GM12878 (cell line): ENCODE results near the gene SF3B4. TPM values are rescaled to one million over a fixed set of nuclear protein-coding genes. Genes with fewer than 3 reads are reported as not detected.

Experiments
- ATAC-seq: fragments of 200-7000 bp; cut with Tn5 transposase; 3 replicates; pipeline ENCODE4 v1.9.1; 2020; ENCODE audit warnings: mild to moderate bottlenecking, moderate library complexity
- BruUV-seq: library from RNA; stranded (reverse); fragments of 400-500 nt; replicated peaks from 2 replicates; lab custom pipeline; 2021; lab: Mats Ljungman, UMichigan
- CTCF ChIA-PET: fragments of 300-600 bp; sonication (Branson Sonifier 250); formaldehyde crosslinking; extraction: SDS; loops from one replicate; lab custom pipeline; 2021; ENCODE audit warnings: inconsistent platforms; lab: Yijun Ruan, JAX
- POLR2A ChIA-PET: fragments of 350-600 bp; formaldehyde crosslinking; extraction: SDS; loops from one replicate; lab custom pipeline; 2021; ENCODE audit warnings: inconsistent platforms; lab: Charles Lee
- RAD21 ChIA-PET: fragments of 300-600 bp; sonication (Branson Sonifier 250); formaldehyde crosslinking; loops from one replicate; lab custom pipeline; 2023; ENCODE audit warnings: antibody characterized with exemption; ENCODE audit not compliant: unreplicated experiment; lab: Charles Lee
- SMC1A ChIA-PET: fragments of 300-600 bp; sonication (Branson Sonifier 250); formaldehyde crosslinking; loops from one replicate; lab custom pipeline; 2023; ENCODE audit not compliant: unreplicated experiment, uncharacterized antibody; lab: Charles Lee
- DNase-seq: peaks from one replicate; pipeline ENCODE4 v3.0.0-alpha.2; 2011; ENCODE audit warnings: low read depth, low spot score
- FAIRE-seq: peaks from 3 replicates; lab custom pipeline; 2011; peaks lifted over from hg19 to GRCh38; lab: Jason Lieb, UNC
- H2AFZ ChIP-seq: 2 replicates; pipeline ENCODE4 v1.6.0; 2011; ENCODE audit warnings: low read depth, low read length, control low read depth; ENCODE audit not compliant: control insufficient read depth
- H3K27ac ChIP-seq: 2 replicates; pipeline ENCODE4 v1.5.1; 2011; ENCODE audit warnings: control low read depth; ENCODE audit not compliant: control insufficient read depth, insufficient read depth
- H3K27me3 ChIP-seq, 2 experiments: replicated peaks in 1 of 2; 2 replicates each; pipeline versions ENCODE4 v1.6.0 to v1.6.1; 2011; ENCODE audit warnings: low read length in 1 of 2; ENCODE audit not compliant: control insufficient read depth in 2 of 2, insufficient read depth in 2 of 2
- H3K36me3 ChIP-seq, 2 experiments: 2 replicates each; pipeline ENCODE4 v1.5.1; 2011; ENCODE audit warnings: low read length in 1 of 2; ENCODE audit not compliant: control insufficient read depth in 2 of 2, insufficient read depth in 2 of 2
- H3K4me1 ChIP-seq: 2 replicates; pipeline ENCODE4 v1.6.1; 2011; ENCODE audit warnings: mild to moderate bottlenecking, low read length, moderate library complexity, mixed read lengths; ENCODE audit not compliant: control insufficient read depth, insufficient read depth
- H3K4me2 ChIP-seq: 2 replicates; pipeline ENCODE4 v1.6.0; 2011; ENCODE audit warnings: control low read depth; ENCODE audit not compliant: control insufficient read depth, insufficient read depth
- H3K4me3 ChIP-seq: fragments of 200-600 bp; sonication (generic); 2 replicates; pipeline ENCODE4 v1.5.1; 2016
- H3K79me2 ChIP-seq: 2 replicates; pipeline ENCODE4 v1.6.0; 2011; ENCODE audit warnings: low read length; ENCODE audit not compliant: control insufficient read depth, insufficient read depth
- H3K9ac ChIP-seq: 2 replicates; pipeline ENCODE4 v1.8.0; 2011; ENCODE audit warnings: low read length, control low read depth, mixed read lengths; ENCODE audit not compliant: control insufficient read depth, insufficient read depth
- H3K9me3 ChIP-seq: replicated peaks from 3 replicates; pipeline ENCODE4 v1.5.1; 2011; ENCODE audit warnings: mild to moderate bottlenecking, low read length; ENCODE audit not compliant: control insufficient read depth, insufficient read depth
- H4K20me1 ChIP-seq: 2 replicates; pipeline ENCODE4 v1.6.0; 2011; ENCODE audit not compliant: control insufficient read depth, insufficient read depth
- ASH2L ChIP-seq: fragments of 300-600, 200-600 bp; sonication (generic); IDR thresholded peaks from 2 replicates; pipeline ENCODE4 v1.6.1; 2017; ENCODE audit warnings: low read depth, mild to moderate bottlenecking, borderline replicate concordance
- CHD1 ChIP-seq: IDR thresholded peaks from 2 replicates; pipeline ENCODE4 v1.6.1; 2012; ENCODE audit warnings: low read depth, low read length, improper control_type of control experiment
- HCFC1 ChIP-seq: fragments of 150-350 bp; IDR thresholded peaks from 2 replicates; pipeline ENCODE4 v1.6.1; 2014; ENCODE audit warnings: low read length
- HDAC2 ChIP-seq: fragments of 200-600 bp; sonication (generic); IDR thresholded peaks from 2 replicates; pipeline ENCODE4 v1.6.1; 2017
- HDAC6 ChIP-seq: fragments of 200-600 bp; sonication (generic); IDR thresholded peaks from one replicate; pipeline ENCODE4 v1.8.0; 2017; ENCODE audit warnings: antibody characterized with exemption; ENCODE audit not compliant: unreplicated experiment
- KAT2A ChIP-seq: conservative IDR thresholded peaks from 2 replicates; pipeline ENCODE4 v1.6.1; 2011; ENCODE audit warnings: low read depth, low read length; ENCODE audit not compliant: control insufficient read depth
- MXI1 ChIP-seq: fragments of 150-350 bp; IDR thresholded peaks from 2 replicates; pipeline ENCODE4 v1.6.1; 2011; ENCODE audit warnings: low read depth, mild to moderate bottlenecking, inconsistent platforms, low read length, improper control_type of control experiment
- POLR2A ChIP-seq: IDR thresholded peaks from 2 replicates; pipeline ENCODE4 v1.6.1; 2011; ENCODE audit warnings: low read depth, mild to moderate bottlenecking, low read length
- RFX5 ChIP-seq: IDR thresholded peaks from 2 replicates; pipeline ENCODE4 v1.6.1; 2011; ENCODE audit warnings: low read depth, low read length, improper control_type of control experiment
- SIX5 ChIP-seq: IDR thresholded peaks from 2 replicates; pipeline ENCODE4 v1.6.1; 2011; ENCODE audit warnings: mild to moderate bottlenecking, low read depth, low read length, moderate library complexity; ENCODE audit not compliant: severe bottlenecking
- WRNIP1 ChIP-seq: IDR thresholded peaks from 2 replicates; pipeline ENCODE4 v1.6.1; 2011; ENCODE audit warnings: low read depth, low read length, improper control_type of control experiment, borderline replicate concordance
- YBX1 ChIP-seq: fragments of 450-650 bp; IDR thresholded peaks from 2 replicates; pipeline ENCODE4 v1.6.1; 2016; ENCODE audit warnings: antibody characterized with exemption
- YY1 ChIP-seq: IDR thresholded peaks from 2 replicates; pipeline ENCODE4 v1.6.1; 2011; ENCODE audit warnings: low read depth, mild to moderate bottlenecking, low read length
- ZNF217 ChIP-seq: fragments of 450-650 bp; IDR thresholded peaks from 2 replicates; pipeline ENCODE4 v1.6.1; 2017; ENCODE audit warnings: antibody characterized with exemption, mild to moderate bottlenecking
- ZNF384 ChIP-seq: IDR thresholded peaks from 2 replicates; pipeline ENCODE4 v1.6.1; 2012; ENCODE audit warnings: low read depth, mild to moderate bottlenecking, low read length, improper control_type of control experiment, borderline replicate concordance
- WGBS: methylation state at CpG from one replicate; pipeline ENCODE4 v1.1.6; 2016; ENCODE audit warnings: low lambda C conversion rate; ENCODE audit not compliant: insufficient replicate concordance, insufficient coverage; ENCODE audit errors: missing lambda C conversion rate; 5-methylcytosine and 5-hydroxymethylcytosine counted together
- in situ Hi-C: fragments of 300-500 bp; cut with MboI; formaldehyde crosslinking; loops from 9 replicates; pipeline ENCODE4 v1.14.3; 2018; ENCODE audit warnings: mixed read lengths
- intact Hi-C: fragments of 100-400 bp; cut with micrococcal nuclease; formaldehyde crosslinking; loops from one replicate; pipeline ENCODE4 v1.14.2; 2022; ENCODE audit not compliant: unreplicated experiment
- polyA plus RNA-seq, 11 experiments: library from polyadenylated mRNA; depleted of rRNA in 4 of 11; unstranded in 6 of 11; stranded (reverse) in 5 of 11; fragments of >200 nt; fragmentation: Nextera tagmentation in 4 of 11; fragmentation: Illumina TruSeq in 1 of 11; extraction: Ambion mirVana in 4 of 11; extraction: Trizol in 1 of 11; gene quantifications; 1 replicate in 1 of 11; 2 replicates in 10 of 11; pipeline versions ENCODE4 v1.2.1 to v1.2.3, GENCODE V29; 2011 to 2016; ENCODE audit warnings: inconsistent platforms in 2 of 11, missing spikeins in 2 of 11, low read depth in 1 of 11
- total RNA-seq, 4 experiments: library from RNA; depleted of rRNA in 3 of 4; stranded (reverse); fragments of >200 nt in 3 of 4; fragmentation: Illumina TruSeq in 1 of 4; extraction: Trizol in 1 of 4; gene quantifications; 2 replicates each; pipeline versions ENCODE4 v1.2.1 to v1.2.3, GENCODE V29; 2013 to 2021
- TF ChIP-seq, protein P1 (sequence below): fragments of 450-650 bp; IDR thresholded peaks from 2 replicates; pipeline ENCODE4 v1.6.1; 2018; ENCODE audit warnings: borderline replicate concordance, mild to moderate bottlenecking; ENCODE audit not compliant: partially characterized antibody
- TF ChIP-seq, protein P2 (sequence below): IDR thresholded peaks from 2 replicates; pipeline ENCODE4 v1.6.1; 2011; ENCODE audit warnings: borderline replicate concordance, low read depth, mild to moderate bottlenecking, moderate library complexity, low read length; ENCODE audit not compliant: insufficient read depth, poor library complexity, severe bottlenecking

The SF3B4 gene
- total and polyA plus RNA-seq, 10 of the 15 experiments (the other 5 are each of a cell fraction or from before 2014, with no cell fraction given) = 1.9 to 146 (median 27.5) TPM

DNA sequence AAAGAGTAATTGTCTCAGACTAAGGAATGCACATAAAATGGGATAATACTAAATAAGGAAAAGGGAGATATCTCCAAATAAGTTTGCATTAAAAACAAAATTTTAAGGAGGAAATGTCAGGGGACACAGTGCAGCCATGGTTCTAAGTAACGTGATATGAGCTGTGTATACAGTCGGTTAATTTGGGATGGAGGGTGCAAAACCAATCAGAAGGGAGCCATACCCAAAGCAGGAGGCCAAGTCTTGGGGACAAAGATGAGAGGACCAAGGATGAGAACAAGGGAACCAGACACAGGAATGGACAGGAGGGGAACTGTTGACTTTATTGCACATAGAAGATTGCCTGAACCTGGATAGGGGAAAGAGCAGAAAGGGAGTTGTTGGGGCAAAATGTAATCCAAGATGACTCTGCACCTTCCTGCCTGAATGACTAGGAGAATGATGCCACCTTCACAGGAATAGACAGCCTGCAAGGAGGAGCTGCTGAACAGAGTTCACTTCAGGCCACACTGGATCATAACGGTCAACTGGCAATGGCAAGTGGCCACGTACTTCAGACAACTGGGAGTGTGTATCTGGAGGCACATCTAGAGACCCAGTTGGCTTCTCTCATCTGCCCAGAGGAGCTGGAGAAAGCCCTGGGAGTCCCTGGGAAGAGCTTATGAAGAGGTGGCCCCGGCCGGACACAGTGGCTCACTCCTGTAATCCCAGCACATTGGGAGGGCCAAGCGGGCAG is 50.2 kb downstream of the SF3B4 start:
- Histone ChIP-seq H3K4me3 (no peak overlapping the region), H3K4me2 (no peak overlapping the region), H3K27me3 (no peaks in the 10 kb centered on the region), H3K4me1 (no peaks in the 10 kb centered on the region), H3K9me3 (no peaks in the 10 kb centered on the region), H3K79me2 (no peaks in the 10 kb centered on the region), H4K20me1 (no peaks in the 10 kb centered on the region), H3K27ac (no peak overlapping the region), H3K36me3 (no peaks in the 10 kb centered on the region), H2AFZ (no peak overlapping the region), H3K9ac (no peak overlapping the region)
- ChIA-PET CTCF (no interaction called here), SMC1A (no interaction called here), POLR2A (interaction anchor here (0.5 kb wide), 2 partner anchors 173 to 1145 kb away, joined by 4 to 5 read pairs; no protein-coding TSS in a partner anchor), RAD21 (no interaction called here)
- TF ChIP-seq WRNIP1 (no peak), POLR2A (no peak), ASH2L (no peak), SIX5 (no peak), MXI1 (no peak), HCFC1 (no peak), YBX1 (no peak), KAT2A (no peak), ZNF384 (no peak), RFX5 (no peak), CHD1 (no peak), HDAC6 (no peak), YY1 (no peak), ZNF217 (no peak), HDAC2 (no peak)
- TF ChIP-seq, protein P1, sequence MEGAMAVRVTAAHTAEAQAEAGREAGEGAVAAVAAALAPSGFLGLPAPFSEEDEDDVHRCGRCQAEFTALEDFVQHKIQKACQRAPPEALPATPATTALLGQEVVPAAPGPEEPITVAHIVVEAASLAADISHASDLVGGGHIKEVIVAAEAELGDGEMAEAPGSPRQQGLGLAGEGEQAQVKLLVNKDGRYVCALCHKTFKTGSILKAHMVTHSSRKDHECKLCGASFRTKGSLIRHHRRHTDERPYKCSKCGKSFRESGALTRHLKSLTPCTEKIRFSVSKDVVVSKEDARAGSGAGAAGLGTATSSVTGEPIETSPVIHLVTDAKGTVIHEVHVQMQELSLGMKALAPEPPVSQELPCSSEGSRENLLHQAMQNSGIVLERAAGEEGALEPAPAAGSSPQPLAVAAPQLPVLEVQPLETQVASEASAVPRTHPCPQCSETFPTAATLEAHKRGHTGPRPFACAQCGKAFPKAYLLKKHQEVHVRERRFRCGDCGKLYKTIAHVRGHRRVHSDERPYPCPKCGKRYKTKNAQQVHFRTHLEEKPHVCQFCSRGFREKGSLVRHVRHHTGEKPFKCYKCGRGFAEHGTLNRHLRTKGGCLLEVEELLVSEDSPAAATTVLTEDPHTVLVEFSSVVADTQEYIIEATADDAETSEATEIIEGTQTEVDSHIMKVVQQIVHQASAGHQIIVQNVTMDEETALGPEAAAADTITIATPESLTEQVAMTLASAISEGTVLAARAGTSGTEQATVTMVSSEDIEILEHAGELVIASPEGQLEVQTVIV = no peak
- TF ChIP-seq, protein P2, sequence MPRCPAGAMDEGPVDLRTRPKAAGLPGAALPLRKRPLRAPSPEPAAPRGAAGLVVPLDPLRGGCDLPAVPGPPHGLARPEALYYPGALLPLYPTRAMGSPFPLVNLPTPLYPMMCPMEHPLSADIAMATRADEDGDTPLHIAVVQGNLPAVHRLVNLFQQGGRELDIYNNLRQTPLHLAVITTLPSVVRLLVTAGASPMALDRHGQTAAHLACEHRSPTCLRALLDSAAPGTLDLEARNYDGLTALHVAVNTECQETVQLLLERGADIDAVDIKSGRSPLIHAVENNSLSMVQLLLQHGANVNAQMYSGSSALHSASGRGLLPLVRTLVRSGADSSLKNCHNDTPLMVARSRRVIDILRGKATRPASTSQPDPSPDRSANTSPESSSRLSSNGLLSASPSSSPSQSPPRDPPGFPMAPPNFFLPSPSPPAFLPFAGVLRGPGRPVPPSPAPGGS = no peak
- no peak for DNase-seq
- BruUV-seq = no TSS peak
- FAIRE-seq = no peak
- in situ Hi-C loops (no loop called here), intact Hi-C loops (no loop called here)
- ATAC-seq = no peak
- 75% methylated on average over 7 of the region's 7 CpGs for WGBS
